HL-60 (cell line): ENCODE results near the gene SPRR2B.

Experiments
- CTCF ChIP-seq: IDR thresholded peaks from one replicate; pipeline ENCODE4 v1.5.1; 2011; ENCODE audit warnings: low read length, control low read depth, inconsistent platforms; ENCODE audit not compliant: insufficient read depth
- POLR2AphosphoS5 ChIP-seq: IDR thresholded peaks from 2 replicates; pipeline ENCODE4 v1.6.1; 2012; ENCODE audit warnings: low read depth

GRCh38 chr1:153023109-153023508 is 48.3 kb downstream of the SPRR2B start:
- no peak for TF ChIP-seq CTCF
- TF ChIP-seq POLR2AphosphoS5, result no peak
